ENCODE data around the gene ELN. TPM values are rescaled to one million over a fixed set of nuclear protein-coding genes. Genes with fewer than 3 reads are reported as not detected.
A peak's percentile ranks its signal among the peaks of the same experiment; 100 is the strongest.

Gene ELN
- total RNA-seq, 3 donors from 2014 or later: 25.9 to 134 (median 31.8) TPM

DNA sequence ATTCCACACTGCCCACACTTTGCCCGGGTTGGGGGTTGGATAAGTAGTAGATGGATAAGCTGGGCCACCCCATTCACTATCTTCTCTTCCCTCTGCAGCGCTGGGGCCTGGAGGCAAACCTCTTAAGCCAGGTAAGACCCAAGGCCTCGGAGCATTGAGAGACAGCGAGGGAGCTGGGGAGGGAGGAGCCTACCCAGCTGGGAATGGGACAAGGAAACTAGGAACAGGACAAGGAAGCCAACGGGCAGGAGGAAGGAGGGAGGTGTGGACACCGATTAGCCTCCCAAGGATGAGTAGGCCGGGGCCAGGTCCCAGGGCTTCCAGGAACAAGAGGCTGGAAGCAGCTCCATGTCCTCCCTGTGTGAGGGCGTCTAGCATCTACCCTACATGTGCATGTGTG is 9.6 kb downstream of the ELN start:
- Histone ChIP-seq H3K27ac (peak overlapping the region; percentile 48 to 91), H3K4me1 (peaks cover 7 to 26% of the 10 kb centered on the region in 2 donors), H3K9me3 (no peaks in the 10 kb centered on the region), H3K36me3 (no peaks in the 10 kb centered on the region), H3K27me3 (no peaks in the 10 kb centered on the region), H3K4me3 (no peak overlapping the region)
- DNase-seq (ENCODE audit: low spot score in 2 of 2): no peak
- no peak for TF ChIP-seq POLR2AphosphoS5 (IDR thresholded peaks at IDR 0.05)
- TF ChIP-seq POLR2A (IDR thresholded peaks at IDR 0.05): no peak
- TF ChIP-seq, protein P1, sequence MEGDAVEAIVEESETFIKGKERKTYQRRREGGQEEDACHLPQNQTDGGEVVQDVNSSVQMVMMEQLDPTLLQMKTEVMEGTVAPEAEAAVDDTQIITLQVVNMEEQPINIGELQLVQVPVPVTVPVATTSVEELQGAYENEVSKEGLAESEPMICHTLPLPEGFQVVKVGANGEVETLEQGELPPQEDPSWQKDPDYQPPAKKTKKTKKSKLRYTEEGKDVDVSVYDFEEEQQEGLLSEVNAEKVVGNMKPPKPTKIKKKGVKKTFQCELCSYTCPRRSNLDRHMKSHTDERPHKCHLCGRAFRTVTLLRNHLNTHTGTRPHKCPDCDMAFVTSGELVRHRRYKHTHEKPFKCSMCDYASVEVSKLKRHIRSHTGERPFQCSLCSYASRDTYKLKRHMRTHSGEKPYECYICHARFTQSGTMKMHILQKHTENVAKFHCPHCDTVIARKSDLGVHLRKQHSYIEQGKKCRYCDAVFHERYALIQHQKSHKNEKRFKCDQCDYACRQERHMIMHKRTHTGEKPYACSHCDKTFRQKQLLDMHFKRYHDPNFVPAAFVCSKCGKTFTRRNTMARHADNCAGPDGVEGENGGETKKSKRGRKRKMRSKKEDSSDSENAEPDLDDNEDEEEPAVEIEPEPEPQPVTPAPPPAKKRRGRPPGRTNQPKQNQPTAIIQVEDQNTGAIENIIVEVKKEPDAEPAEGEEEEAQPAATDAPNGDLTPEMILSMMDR (IDR thresholded peaks at IDR 0.05): no peak
- intact Hi-C loops (cut with DNase I; ENCODE audit: low total_unique reads): no loop called here

DNA sequence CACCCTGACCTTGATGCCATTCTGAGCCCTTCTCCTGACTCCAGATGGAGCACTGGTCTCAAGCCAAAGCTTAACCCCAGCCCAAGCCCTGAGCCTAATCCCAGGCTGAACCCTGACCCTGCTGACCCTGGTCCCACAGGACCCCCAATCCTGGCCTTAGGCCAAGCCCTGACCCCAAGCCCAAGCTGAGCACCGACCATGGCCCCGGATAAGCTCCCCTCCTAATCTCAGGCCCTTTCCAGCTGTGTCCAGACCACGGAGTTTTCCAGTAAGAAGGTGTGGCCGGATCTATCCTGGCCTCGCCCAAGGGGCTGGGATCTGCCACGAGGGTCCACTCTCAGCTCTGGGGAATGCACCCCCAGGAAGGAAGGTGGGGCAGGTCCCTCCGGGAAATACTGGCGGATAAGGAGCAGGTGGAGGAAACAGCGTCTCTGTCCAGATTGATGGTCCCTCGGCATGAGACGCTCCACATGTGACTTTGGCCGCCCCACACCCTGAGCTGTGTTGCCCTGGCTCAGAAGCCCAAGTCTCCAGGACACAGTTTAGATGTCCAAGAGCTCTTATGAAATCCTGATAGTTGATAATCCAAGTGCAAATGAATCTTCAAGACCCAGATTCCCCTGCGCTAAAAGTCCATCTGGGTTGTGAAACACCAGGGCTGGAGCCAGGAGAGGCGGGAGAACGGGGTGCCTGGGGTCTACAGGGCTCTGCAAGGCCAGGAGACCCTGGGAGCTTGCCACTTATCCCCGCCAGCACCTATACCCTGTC is 10.4 kb downstream of the ELN start:
- peaks cover 7 to 30% of the 10 kb centered on the region in 2 donors for H3K4me1 ChIP-seq
- intact Hi-C loops (cut with DNase I; ENCODE audit: low total_unique reads): no loop called here

DNA sequence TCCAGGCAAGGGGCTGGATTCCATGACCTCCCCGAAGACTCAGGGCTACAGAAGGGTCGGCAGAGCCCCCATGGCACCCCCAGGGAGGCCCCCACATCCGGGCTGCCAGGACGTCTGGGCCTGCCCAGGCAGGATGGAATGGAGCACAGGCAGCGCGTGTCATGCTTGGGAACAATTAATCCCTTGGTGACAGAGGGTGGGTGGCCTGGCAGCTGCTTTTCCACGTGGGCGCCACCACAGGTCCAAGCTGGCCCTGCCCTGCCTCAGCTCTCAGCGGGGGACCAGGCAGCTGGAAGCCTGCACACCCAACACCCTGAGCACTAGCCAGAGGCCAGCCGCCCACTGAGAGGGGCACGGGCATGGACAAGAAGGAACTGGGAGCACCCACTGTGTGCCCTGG is 11.4 kb downstream of the ELN start:
- H3K4me1 ChIP-seq: peaks cover 7 to 25% of the 10 kb centered on the region in 2 donors

More for the DNA sequence above, 10.4 kb downstream of the ELN start:
- H3K36me3 ChIP-seq: no peaks in the 10 kb centered on the region
- no peaks in the 10 kb centered on the region for H3K9me3 ChIP-seq
- H3K27me3 ChIP-seq: no peaks in the 10 kb centered on the region
- H3K27ac ChIP-seq: peak overlapping the region; percentile 48 to 91
- no peak overlapping the region for H3K4me3 ChIP-seq
- TF ChIP-seq, protein P1 (IDR thresholded peaks at IDR 0.05): no peak
- TF ChIP-seq POLR2A (IDR thresholded peaks at IDR 0.05) (no peak), POLR2AphosphoS5 (IDR thresholded peaks at IDR 0.05) (peak in 2 of 3 donors; percentile 48 to 61)
- no peak for DNase-seq (ENCODE audit: low spot score in 2 of 2)

DNA sequence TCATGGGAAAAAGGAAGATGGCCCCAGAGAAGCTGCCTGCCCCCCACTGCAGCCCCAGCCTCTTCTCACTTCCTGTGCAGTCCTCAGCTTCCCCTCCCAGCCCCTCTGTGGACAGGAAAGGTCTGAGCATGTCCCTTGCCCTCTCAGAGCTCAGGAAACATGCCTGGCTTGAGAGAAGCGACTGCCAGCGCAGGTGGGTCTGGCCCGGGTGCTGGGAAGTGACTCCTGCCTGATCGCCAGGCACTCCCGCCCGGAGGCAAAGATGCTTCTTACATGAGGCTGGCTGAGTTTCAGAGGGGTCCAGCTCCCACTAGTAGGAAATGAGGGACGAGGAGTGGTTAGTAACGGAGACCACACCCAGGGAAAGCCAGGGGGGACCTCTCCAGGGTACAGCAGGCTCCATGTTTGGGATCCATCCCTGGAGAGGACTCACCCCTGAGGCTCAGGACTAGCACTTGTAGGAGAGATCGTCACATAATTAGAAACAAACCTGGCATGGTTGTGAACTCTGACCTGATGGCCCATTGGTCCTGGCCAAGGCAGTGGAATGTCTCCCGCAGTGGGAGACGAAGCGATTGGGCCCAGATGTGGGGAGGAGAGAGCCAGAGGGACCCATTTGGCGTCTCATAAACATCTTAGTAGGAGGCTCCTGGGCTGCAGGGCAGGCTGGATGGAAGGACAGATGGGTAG is 12.3 kb downstream of the ELN start:
- intact Hi-C loops (cut with DNase I; ENCODE audit: low total_unique reads): no loop called here
- TF ChIP-seq POLR2AphosphoS5 (IDR thresholded peaks at IDR 0.05) (no peak), POLR2A (IDR thresholded peaks at IDR 0.05) (no peak)
- TF ChIP-seq, protein P1 (IDR thresholded peaks at IDR 0.05): no peak
- Histone ChIP-seq H3K27ac (peak overlapping the region; percentile 2 to 91), H3K9me3 (no peaks in the 10 kb centered on the region), H3K4me3 (no peak overlapping the region), H3K27me3 (no peaks in the 10 kb centered on the region), H3K36me3 (no peaks in the 10 kb centered on the region), H3K4me1 (peaks cover 7 to 25% of the 10 kb centered on the region in 2 donors)
- no peak for DNase-seq (ENCODE audit: low spot score in 2 of 2)

More for the DNA sequence above, 11.4 kb downstream of the ELN start:
- H3K27ac ChIP-seq: peak overlapping the region; percentile 48 to 91
- no peaks in the 10 kb centered on the region for H3K36me3 ChIP-seq
- no peaks in the 10 kb centered on the region for H3K27me3 ChIP-seq
- H3K4me3 ChIP-seq: no peak overlapping the region
- intact Hi-C loops (cut with DNase I; ENCODE audit: low total_unique reads): no loop called here
- DNase-seq (ENCODE audit: low spot score in 2 of 2): peak in 1 of 2 donors; percentile 72
- TF ChIP-seq POLR2AphosphoS5 (IDR thresholded peaks at IDR 0.05): no peak
- no peak for TF ChIP-seq POLR2A (IDR thresholded peaks at IDR 0.05)
- TF ChIP-seq, protein P1 (IDR thresholded peaks at IDR 0.05): no peak
- H3K9me3 ChIP-seq: no peaks in the 10 kb centered on the region
